Measurements from ENCODE around the gene FAAP20.

GRCh38 chr1:2179283-2180013 lies 15.1 kb downstream of the FAAP20 start:
- TF ChIP-seq EZH2 (IDR thresholded peaks at IDR 0.05; ENCODE audit: borderline replicate concordance, low read length) = no peak
- TF ChIP-seq, protein P1, sequence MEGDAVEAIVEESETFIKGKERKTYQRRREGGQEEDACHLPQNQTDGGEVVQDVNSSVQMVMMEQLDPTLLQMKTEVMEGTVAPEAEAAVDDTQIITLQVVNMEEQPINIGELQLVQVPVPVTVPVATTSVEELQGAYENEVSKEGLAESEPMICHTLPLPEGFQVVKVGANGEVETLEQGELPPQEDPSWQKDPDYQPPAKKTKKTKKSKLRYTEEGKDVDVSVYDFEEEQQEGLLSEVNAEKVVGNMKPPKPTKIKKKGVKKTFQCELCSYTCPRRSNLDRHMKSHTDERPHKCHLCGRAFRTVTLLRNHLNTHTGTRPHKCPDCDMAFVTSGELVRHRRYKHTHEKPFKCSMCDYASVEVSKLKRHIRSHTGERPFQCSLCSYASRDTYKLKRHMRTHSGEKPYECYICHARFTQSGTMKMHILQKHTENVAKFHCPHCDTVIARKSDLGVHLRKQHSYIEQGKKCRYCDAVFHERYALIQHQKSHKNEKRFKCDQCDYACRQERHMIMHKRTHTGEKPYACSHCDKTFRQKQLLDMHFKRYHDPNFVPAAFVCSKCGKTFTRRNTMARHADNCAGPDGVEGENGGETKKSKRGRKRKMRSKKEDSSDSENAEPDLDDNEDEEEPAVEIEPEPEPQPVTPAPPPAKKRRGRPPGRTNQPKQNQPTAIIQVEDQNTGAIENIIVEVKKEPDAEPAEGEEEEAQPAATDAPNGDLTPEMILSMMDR (IDR thresholded peaks at IDR 0.05; ENCODE audit: low read length) = no peak

All from OCI-LY1 (cell line).